GM12878 (cell line): ENCODE measurements around the gene NMUR1. TPM values are rescaled to one million over a fixed set of nuclear protein-coding genes. Genes with fewer than 3 reads are reported as not detected.

Experiments
- ATAC-seq: fragments of 200-7000 bp; cut with Tn5 transposase; 3 replicates; pipeline ENCODE4 v1.9.1; 2020; ENCODE audit warnings: mild to moderate bottlenecking, moderate library complexity
- BruUV-seq: library from RNA; stranded (reverse); fragments of 400-500 nt; replicated peaks from 2 replicates; lab custom pipeline; 2021; lab: Mats Ljungman, UMichigan
- CTCF ChIA-PET: fragments of 300-600 bp; sonication (Branson Sonifier 250); formaldehyde crosslinking; extraction: SDS; loops from one replicate; lab custom pipeline; 2021; ENCODE audit warnings: inconsistent platforms; lab: Yijun Ruan, JAX
- POLR2A ChIA-PET: fragments of 350-600 bp; formaldehyde crosslinking; extraction: SDS; loops from one replicate; lab custom pipeline; 2021; ENCODE audit warnings: inconsistent platforms; lab: Charles Lee
- RAD21 ChIA-PET: fragments of 300-600 bp; sonication (Branson Sonifier 250); formaldehyde crosslinking; loops from one replicate; lab custom pipeline; 2023; ENCODE audit warnings: antibody characterized with exemption; ENCODE audit not compliant: unreplicated experiment; lab: Charles Lee
- SMC1A ChIA-PET: fragments of 300-600 bp; sonication (Branson Sonifier 250); formaldehyde crosslinking; loops from one replicate; lab custom pipeline; 2023; ENCODE audit not compliant: unreplicated experiment, uncharacterized antibody; lab: Charles Lee
- DNase-seq: peaks from one replicate; pipeline ENCODE4 v3.0.0-alpha.2; 2011; ENCODE audit warnings: low read depth, low spot score
- FAIRE-seq: peaks from 3 replicates; lab custom pipeline; 2011; peaks lifted over from hg19 to GRCh38; lab: Jason Lieb, UNC
- H2AFZ ChIP-seq: 2 replicates; pipeline ENCODE4 v1.6.0; 2011; ENCODE audit warnings: low read depth, low read length, control low read depth; ENCODE audit not compliant: control insufficient read depth
- H3K27ac ChIP-seq: 2 replicates; pipeline ENCODE4 v1.5.1; 2011; ENCODE audit warnings: control low read depth; ENCODE audit not compliant: control insufficient read depth, insufficient read depth
- H3K27me3 ChIP-seq, 2 experiments: replicated peaks in 1 of 2; 2 replicates each; pipeline versions ENCODE4 v1.6.0 to v1.6.1; 2011; ENCODE audit warnings: low read length in 1 of 2; ENCODE audit not compliant: control insufficient read depth in 2 of 2, insufficient read depth in 2 of 2
- H3K36me3 ChIP-seq, 2 experiments: 2 replicates each; pipeline ENCODE4 v1.5.1; 2011; ENCODE audit warnings: low read length in 1 of 2; ENCODE audit not compliant: control insufficient read depth in 2 of 2, insufficient read depth in 2 of 2
- H3K4me1 ChIP-seq: 2 replicates; pipeline ENCODE4 v1.6.1; 2011; ENCODE audit warnings: mild to moderate bottlenecking, low read length, moderate library complexity, mixed read lengths; ENCODE audit not compliant: control insufficient read depth, insufficient read depth
- H3K4me2 ChIP-seq: 2 replicates; pipeline ENCODE4 v1.6.0; 2011; ENCODE audit warnings: control low read depth; ENCODE audit not compliant: control insufficient read depth, insufficient read depth
- H3K4me3 ChIP-seq: fragments of 200-600 bp; sonication (generic); 2 replicates; pipeline ENCODE4 v1.5.1; 2016
- H3K79me2 ChIP-seq: 2 replicates; pipeline ENCODE4 v1.6.0; 2011; ENCODE audit warnings: low read length; ENCODE audit not compliant: control insufficient read depth, insufficient read depth
- H3K9ac ChIP-seq: 2 replicates; pipeline ENCODE4 v1.8.0; 2011; ENCODE audit warnings: low read length, control low read depth, mixed read lengths; ENCODE audit not compliant: control insufficient read depth, insufficient read depth
- H3K9me3 ChIP-seq: replicated peaks from 3 replicates; pipeline ENCODE4 v1.5.1; 2011; ENCODE audit warnings: mild to moderate bottlenecking, low read length; ENCODE audit not compliant: control insufficient read depth, insufficient read depth
- H4K20me1 ChIP-seq: 2 replicates; pipeline ENCODE4 v1.6.0; 2011; ENCODE audit not compliant: control insufficient read depth, insufficient read depth
- ASH2L ChIP-seq: fragments of 300-600, 200-600 bp; sonication (generic); IDR thresholded peaks from 2 replicates; pipeline ENCODE4 v1.6.1; 2017; ENCODE audit warnings: low read depth, mild to moderate bottlenecking, borderline replicate concordance
- BCLAF1 ChIP-seq: fragments of 450-650 bp; IDR thresholded peaks from 2 replicates; pipeline ENCODE4 v1.6.1; 2017; ENCODE audit warnings: antibody characterized with exemption, mild to moderate bottlenecking, moderate library complexity
- CHD2 ChIP-seq: IDR thresholded peaks from 2 replicates; pipeline ENCODE4 v1.6.1; 2011; ENCODE audit warnings: low read depth, low read length, improper control_type of control experiment, borderline replicate concordance
- CREB1 ChIP-seq: IDR thresholded peaks from 2 replicates; pipeline ENCODE4 v1.6.1; 2012; ENCODE audit warnings: low read depth, mild to moderate bottlenecking, inconsistent platforms
- E2F8 ChIP-seq: fragments of 450-650 bp; IDR thresholded peaks from 2 replicates; pipeline ENCODE4 v1.6.1; 2018; ENCODE audit warnings: mild to moderate bottlenecking, low read depth, moderate library complexity; ENCODE audit not compliant: partially characterized antibody
- FOS ChIP-seq: IDR thresholded peaks from 3 replicates; pipeline ENCODE4 v1.6.1; 2011; ENCODE audit warnings: borderline replicate concordance; ENCODE audit not compliant: insufficient read length; ENCODE audit errors: extremely low read depth
- HDAC2 ChIP-seq: fragments of 200-600 bp; sonication (generic); IDR thresholded peaks from 2 replicates; pipeline ENCODE4 v1.6.1; 2017
- LARP7 ChIP-seq: fragments of 450-650 bp; IDR thresholded peaks from 2 replicates; pipeline ENCODE4 v1.6.1; 2017; ENCODE audit warnings: mild to moderate bottlenecking
- MYB ChIP-seq: fragments of 150-350 bp; IDR thresholded peaks from 2 replicates; pipeline ENCODE4 v1.6.1; 2014; ENCODE audit warnings: mild to moderate bottlenecking, low read depth, low read length, borderline replicate concordance
- MYC ChIP-seq: IDR thresholded peaks from 2 replicates; pipeline ENCODE4 v1.6.1; 2011; ENCODE audit warnings: mild to moderate bottlenecking, low read length, moderate library complexity, inconsistent platforms; ENCODE audit not compliant: insufficient read depth, insufficient replicate concordance, insufficient read length, severe bottlenecking
- SMARCA5 ChIP-seq: fragments of 450-650 bp; IDR thresholded peaks from 2 replicates; pipeline ENCODE4 v1.6.1; 2017; ENCODE audit warnings: mild to moderate bottlenecking
- SREBF1 ChIP-seq: IDR thresholded peaks from 2 replicates; pipeline ENCODE4 v1.6.1; 2012; ENCODE audit warnings: mild to moderate bottlenecking, low read length
- TBL1XR1 ChIP-seq: IDR thresholded peaks from 2 replicates; pipeline ENCODE4 v1.6.1; 2012; ENCODE audit warnings: low read depth, low read length, improper control_type of control experiment
- ZZZ3 ChIP-seq: IDR thresholded peaks from 2 replicates; pipeline ENCODE4 v1.6.1; 2011; ENCODE audit warnings: low read depth; ENCODE audit not compliant: control insufficient read depth, insufficient read length
- WGBS: methylation state at CpG from one replicate; pipeline ENCODE4 v1.1.6; 2016; ENCODE audit warnings: low lambda C conversion rate; ENCODE audit not compliant: insufficient replicate concordance, insufficient coverage; ENCODE audit errors: missing lambda C conversion rate; 5-methylcytosine and 5-hydroxymethylcytosine counted together
- in situ Hi-C: fragments of 300-500 bp; cut with MboI; formaldehyde crosslinking; loops from 9 replicates; pipeline ENCODE4 v1.14.3; 2018; ENCODE audit warnings: mixed read lengths
- intact Hi-C: fragments of 100-400 bp; cut with micrococcal nuclease; formaldehyde crosslinking; loops from one replicate; pipeline ENCODE4 v1.14.2; 2022; ENCODE audit not compliant: unreplicated experiment
- polyA plus RNA-seq, 11 experiments: library from polyadenylated mRNA; depleted of rRNA in 4 of 11; unstranded in 6 of 11; stranded (reverse) in 5 of 11; fragments of >200 nt; fragmentation: Nextera tagmentation in 4 of 11; fragmentation: Illumina TruSeq in 1 of 11; extraction: Ambion mirVana in 4 of 11; extraction: Trizol in 1 of 11; gene quantifications; 1 replicate in 1 of 11; 2 replicates in 10 of 11; pipeline versions ENCODE4 v1.2.1 to v1.2.3, GENCODE V29; 2011 to 2016; ENCODE audit warnings: inconsistent platforms in 2 of 11, missing spikeins in 2 of 11, low read depth in 1 of 11
- total RNA-seq, 4 experiments: library from RNA; depleted of rRNA in 3 of 4; stranded (reverse); fragments of >200 nt in 3 of 4; fragmentation: Illumina TruSeq in 1 of 4; extraction: Trizol in 1 of 4; gene quantifications; 2 replicates each; pipeline versions ENCODE4 v1.2.1 to v1.2.3, GENCODE V29; 2013 to 2021

Gene NMUR1
- total and polyA plus RNA-seq, 10 of the 15 experiments (the other 5 are each of a cell fraction or from before 2014, with no cell fraction given), result under 0.01 to 0.08 (median 0.02) TPM; not detected in 5

- TF ChIP-seq BCLAF1, result no peak
- TF ChIP-seq E2F8, result no peak
- TF ChIP-seq MYC, result no peak
- TF ChIP-seq ASH2L, result no peak
Measured at GRCh38 chr2:231531466-231531865, 1.2 kb upstream of the NMUR1 start (continued).

GRCh38 chr2:231528636-231529030, 1.6 kb downstream of the NMUR1 start:
- SMC1A ChIA-PET, result no interaction called here
- Histone ChIP-seq H3K9me3 (no peaks in the 10 kb centered on the region; the same call in 2 of the 3 replicates), H3K4me3 (no peak overlapping the region), H3K4me2 (no peak overlapping the region), H3K27ac (no peak overlapping the region), H3K27me3 (no peaks in the 10 kb centered on the region), H3K79me2 (no peaks in the 10 kb centered on the region), H3K36me3 (no peaks in the 10 kb centered on the region), H4K20me1 (no peaks in the 10 kb centered on the region), H2AFZ (no peak overlapping the region), H3K4me1 (peaks cover 10% of the 10 kb centered on the region), H3K9ac (no peak overlapping the region)
- CTCF ChIA-PET, result interaction anchor here (0.7 to 6.7 kb wide), 5 partner anchors 10 to 114 kb away, joined by 3 to 132 read pairs (median 6); no protein-coding TSS in a partner anchor
- intact Hi-C loops (no loop called here), in situ Hi-C loops (no loop called here)
- DNase-seq (no peak), FAIRE-seq (no peak), ATAC-seq (no peak)
- 72% methylated on average over 9 of the region's 9 CpGs for WGBS
- no TSS peak for BruUV-seq
- RAD21 ChIA-PET, result interaction anchor here (6.3 kb wide), 1 partner anchor 27 kb away, joined by 59 read pairs; no protein-coding TSS in a partner anchor
- POLR2A ChIA-PET, result interaction anchor here (0.7 kb wide), 1 partner anchor 32 kb away, joined by 3 read pairs; no protein-coding TSS in a partner anchor
- TF ChIP-seq HDAC2 (no peak), TBL1XR1 (no peak), SREBF1 (no peak), ZZZ3 (no peak), CHD2 (no peak), MYB (no peak), CREB1 (no peak), FOS (no peak), SMARCA5 (no peak), LARP7 (no peak)
